Measurements from ENCODE around the gene GLRX. TPM values are rescaled to one million over a fixed set of nuclear protein-coding genes. Genes with fewer than 3 reads are reported as not detected.

GLRX gene
- total RNA-seq, 4 donors from 2014 or later: 14.1 to 56.0 (median 34.0) TPM

DNA sequence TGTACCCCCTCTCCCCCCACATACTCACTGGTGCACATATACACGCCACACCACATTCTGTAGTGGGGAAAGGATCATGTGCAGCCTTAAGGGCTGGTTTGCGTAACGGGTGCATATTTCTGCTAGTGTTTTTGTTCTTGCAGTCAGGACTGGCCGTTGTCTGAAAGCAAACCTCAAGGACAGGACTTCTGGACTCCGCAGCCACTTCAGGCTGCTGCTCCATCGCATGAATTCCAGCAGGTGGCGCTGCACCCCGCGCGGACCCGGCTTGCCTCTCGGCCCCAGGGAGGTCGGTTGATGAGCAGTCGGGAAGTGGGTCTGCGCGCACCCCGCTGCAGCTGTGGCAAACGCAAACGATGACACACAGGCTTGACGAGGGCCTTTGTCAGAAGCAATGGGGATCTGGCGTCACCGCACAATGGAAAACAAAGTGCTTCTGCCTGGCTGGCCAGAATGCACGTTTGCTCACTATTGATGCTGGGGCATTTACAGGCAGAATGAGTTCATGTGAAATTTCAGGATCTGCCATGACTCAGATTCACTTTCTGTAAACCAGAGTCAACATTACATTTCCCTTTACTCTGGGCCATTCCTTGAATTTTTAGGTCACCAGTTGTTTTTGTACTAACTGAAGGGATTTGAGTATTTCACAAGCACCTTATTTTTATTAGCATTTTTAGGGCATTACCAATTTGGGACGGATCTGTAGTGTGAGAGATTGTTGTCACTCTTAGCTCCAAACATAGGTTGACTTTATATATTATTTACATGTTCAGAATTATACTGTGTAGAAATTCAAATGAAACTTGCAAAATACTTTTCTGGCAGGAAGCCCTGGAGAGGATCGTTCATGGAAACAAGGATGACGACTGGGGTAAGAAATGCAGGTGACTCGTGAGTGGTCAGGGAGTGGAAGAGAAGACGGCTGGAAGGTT is 36.4 kb upstream of the GLRX start:
- peak overlapping the region; percentile 37 to 55 (median 44) for H3K4me3 ChIP-seq
- intact Hi-C loops (cut with DNase I): loop anchor here (2.0 to 5.0 kb wide), 3 partner anchors 103 to 743 kb away; partner anchors contain the start of gene ELL2
- TF ChIP-seq EP300 (IDR thresholded peaks at IDR 0.05): peak; percentile 82
- TF ChIP-seq, protein P1, sequence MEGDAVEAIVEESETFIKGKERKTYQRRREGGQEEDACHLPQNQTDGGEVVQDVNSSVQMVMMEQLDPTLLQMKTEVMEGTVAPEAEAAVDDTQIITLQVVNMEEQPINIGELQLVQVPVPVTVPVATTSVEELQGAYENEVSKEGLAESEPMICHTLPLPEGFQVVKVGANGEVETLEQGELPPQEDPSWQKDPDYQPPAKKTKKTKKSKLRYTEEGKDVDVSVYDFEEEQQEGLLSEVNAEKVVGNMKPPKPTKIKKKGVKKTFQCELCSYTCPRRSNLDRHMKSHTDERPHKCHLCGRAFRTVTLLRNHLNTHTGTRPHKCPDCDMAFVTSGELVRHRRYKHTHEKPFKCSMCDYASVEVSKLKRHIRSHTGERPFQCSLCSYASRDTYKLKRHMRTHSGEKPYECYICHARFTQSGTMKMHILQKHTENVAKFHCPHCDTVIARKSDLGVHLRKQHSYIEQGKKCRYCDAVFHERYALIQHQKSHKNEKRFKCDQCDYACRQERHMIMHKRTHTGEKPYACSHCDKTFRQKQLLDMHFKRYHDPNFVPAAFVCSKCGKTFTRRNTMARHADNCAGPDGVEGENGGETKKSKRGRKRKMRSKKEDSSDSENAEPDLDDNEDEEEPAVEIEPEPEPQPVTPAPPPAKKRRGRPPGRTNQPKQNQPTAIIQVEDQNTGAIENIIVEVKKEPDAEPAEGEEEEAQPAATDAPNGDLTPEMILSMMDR (IDR thresholded peaks at IDR 0.05): peak in 2 of 3 experiments; percentile 98 to 99
- TF ChIP-seq POLR2AphosphoS5 (IDR thresholded peaks at IDR 0.05): peak; percentile 79 to 84
- no peak for TF ChIP-seq POLR2A (IDR thresholded peaks at IDR 0.05; ENCODE audit: low read depth)
- H3K4me1 ChIP-seq: peaks cover 48 to 76% (median 59%) of the 10 kb centered on the region in 4 donors
- no peaks in the 10 kb centered on the region for H3K27me3 ChIP-seq
- 10% methylated on average over 17 of the region's 28 CpGs for WGBS
- no peaks in the 10 kb centered on the region for H3K36me3 ChIP-seq
- H3K9me3 ChIP-seq: no peaks in the 10 kb centered on the region
- DNase-seq (ENCODE audit: extremely low spot score): peak; percentile 98
- peak overlapping the region; percentile 82 to 88 (median 84) for H3K27ac ChIP-seq (replicated peaks in 1 of 4)

DNA sequence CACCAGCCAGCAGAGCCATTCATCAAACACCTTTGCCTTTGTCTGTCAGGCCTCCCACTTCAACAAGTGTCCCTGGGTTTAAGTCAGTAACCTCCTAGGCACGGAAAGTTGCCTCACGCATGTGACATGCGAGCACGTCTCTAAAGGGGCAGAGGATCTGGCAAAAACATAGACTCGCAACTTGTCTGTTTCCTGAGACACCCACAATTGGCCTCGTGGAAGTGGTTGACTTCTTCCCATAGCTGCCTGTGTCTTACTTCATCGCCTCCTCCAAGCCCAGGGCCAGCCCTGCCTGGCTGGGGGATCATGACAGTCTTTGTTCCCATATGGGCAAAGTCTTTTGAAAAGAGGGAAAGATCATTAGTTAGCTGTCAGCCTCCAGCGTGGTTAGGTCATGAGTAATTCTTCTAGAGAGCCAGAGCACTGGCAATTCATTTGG is 35.5 kb upstream of the GLRX start:
- no peaks in the 10 kb centered on the region for H3K9me3 ChIP-seq
- peaks cover 46 to 68% (median 57%) of the 10 kb centered on the region in 4 donors for H3K4me1 ChIP-seq
- 23% methylated on average over 8 of the region's 8 CpGs for WGBS
- intact Hi-C loops (cut with DNase I): loop anchor here (2.0 to 5.0 kb wide), 3 partner anchors 104 to 744 kb away; partner anchors contain the start of gene ELL2
- no peaks in the 10 kb centered on the region for H3K36me3 ChIP-seq
- peak; percentile 60 to 67 for TF ChIP-seq POLR2AphosphoS5 (IDR thresholded peaks at IDR 0.05)
- no peak for TF ChIP-seq EP300 (IDR thresholded peaks at IDR 0.05)
- H3K4me3 ChIP-seq: peak overlapping the region in 3 of 4 donors; percentile 43 to 55 (median 46)
- no peaks in the 10 kb centered on the region for H3K27me3 ChIP-seq
- H3K27ac ChIP-seq (replicated peaks in 1 of 4): peak overlapping the region; percentile 82 to 88 (median 84)
- no peak for DNase-seq (ENCODE audit: extremely low spot score)

DNA sequence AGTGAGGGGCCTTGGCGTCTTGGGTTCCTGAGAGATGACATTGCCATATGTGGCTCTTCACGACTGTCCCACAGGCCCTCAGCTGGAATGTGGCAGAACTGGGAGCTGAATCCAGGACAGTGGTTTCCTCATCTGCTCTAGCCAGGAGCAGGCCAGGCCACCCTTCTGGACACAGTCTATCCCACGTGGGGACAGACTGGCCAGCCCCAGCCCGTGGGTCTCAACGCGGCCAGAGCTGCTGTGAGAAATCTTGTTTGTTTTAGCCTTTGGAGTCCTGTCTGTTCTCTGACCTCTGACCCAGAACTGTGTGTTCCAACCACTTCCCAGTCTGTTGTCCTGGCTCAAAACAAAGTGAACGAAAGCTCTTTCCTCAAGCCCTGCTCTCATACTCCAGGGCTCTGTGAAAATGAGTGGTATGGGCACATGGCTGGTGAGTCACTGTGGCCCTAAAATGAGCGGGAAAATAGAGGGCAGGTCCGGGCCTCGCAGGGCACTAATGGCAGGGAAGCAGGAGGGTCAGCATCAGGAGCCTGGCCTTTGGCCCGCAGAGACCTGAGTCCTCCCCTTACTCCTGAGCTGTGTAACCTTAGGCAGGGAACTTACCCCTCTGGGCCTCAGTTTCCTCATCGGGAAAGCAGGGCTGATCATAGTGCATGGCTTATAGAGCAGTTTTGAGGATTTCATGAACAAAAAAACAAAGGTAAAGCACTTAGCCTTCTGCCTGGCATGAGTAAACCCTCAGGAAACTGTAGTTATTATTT is 34.8 kb upstream of the GLRX start:
- peak; percentile 94 for DNase-seq (ENCODE audit: extremely low spot score)
- TF ChIP-seq, protein P1 (IDR thresholded peaks at IDR 0.05): no peak
- TF ChIP-seq POLR2AphosphoS5 (IDR thresholded peaks at IDR 0.05) (peak; percentile 74 to 75), EP300 (IDR thresholded peaks at IDR 0.05) (peak; percentile 59), POLR2A (IDR thresholded peaks at IDR 0.05; ENCODE audit: low read depth) (no peak)
- no peak overlapping the region for H3K4me3 ChIP-seq

DNA sequence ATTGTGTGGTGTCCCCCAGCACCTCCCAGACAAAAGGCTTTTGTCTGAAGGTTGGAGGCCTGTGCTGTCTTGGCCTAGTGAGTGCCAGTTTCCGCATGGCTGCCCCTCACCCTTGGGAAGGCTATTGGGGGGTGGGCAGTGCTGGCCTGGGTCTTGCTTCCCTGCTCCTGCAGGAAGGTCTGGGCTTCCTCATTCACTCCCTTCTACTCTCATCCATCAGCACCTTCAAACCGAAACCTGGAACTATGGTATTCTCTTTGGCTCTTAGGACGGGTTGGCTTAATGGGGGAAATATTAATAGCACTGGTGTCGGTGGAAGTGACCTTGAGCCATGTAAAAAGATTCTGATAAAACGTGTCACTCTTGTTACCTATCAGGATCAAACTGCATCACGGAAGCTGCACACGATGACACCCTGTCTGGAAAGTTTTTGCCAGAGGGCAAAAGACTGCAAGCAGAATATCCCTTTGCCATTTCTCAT is 34.0 kb upstream of the GLRX start:
- WGBS: 82% methylated on average over 7 of the region's 7 CpGs
- no peak for DNase-seq (ENCODE audit: extremely low spot score)
- H3K9me3 ChIP-seq: no peaks in the 10 kb centered on the region
- no peak overlapping the region for H3K4me3 ChIP-seq
- H3K27ac ChIP-seq (replicated peaks in 1 of 4): peak overlapping the region; percentile 82 to 88 (median 84)
- H3K36me3 ChIP-seq: no peaks in the 10 kb centered on the region
- TF ChIP-seq EP300 (IDR thresholded peaks at IDR 0.05) (no peak), POLR2AphosphoS5 (IDR thresholded peaks at IDR 0.05) (no peak), POLR2A (IDR thresholded peaks at IDR 0.05; ENCODE audit: low read depth) (no peak)
- TF ChIP-seq, protein P1 (IDR thresholded peaks at IDR 0.05): no peak
- no peaks in the 10 kb centered on the region for H3K27me3 ChIP-seq
- peaks cover 35 to 55% (median 47%) of the 10 kb centered on the region in 4 donors for H3K4me1 ChIP-seq
- intact Hi-C loops (cut with DNase I): loop anchor here (5.0 kb wide), 2 partner anchors 106 to 746 kb away; partner anchors contain the start of gene ELL2

More for the DNA sequence above, 34.8 kb upstream of the GLRX start:
- Histone ChIP-seq H3K9me3 (no peaks in the 10 kb centered on the region), H3K4me1 (peaks cover 40 to 61% (median 53%) of the 10 kb centered on the region in 4 donors), H3K27me3 (no peaks in the 10 kb centered on the region), H3K36me3 (no peaks in the 10 kb centered on the region), H3K27ac (replicated peaks in 1 of 4) (peak overlapping the region; percentile 82 to 88 (median 84))
- WGBS: 68% methylated on average over 7 of the region's 12 CpGs
- intact Hi-C loops (cut with DNase I): loop anchor here (5.0 kb wide), 2 partner anchors 105 to 745 kb away; partner anchors contain the start of gene ELL2

Data from esophagus muscularis mucosa (tissue), 4 donors.